NB4 (cell line): ENCODE data around the gene NYAP2.

Experiments
- MAX ChIP-seq: IDR thresholded peaks from 2 replicates; pipeline ENCODE4 v1.6.1; 2011; ENCODE audit warnings: low read depth, low read length
- POLR2A ChIP-seq: IDR thresholded peaks from 2 replicates; pipeline ENCODE4 v1.6.1; 2011; ENCODE audit warnings: mild to moderate bottlenecking; ENCODE audit not compliant: insufficient read length; ENCODE audit errors: extremely low read depth

- no peak for TF ChIP-seq POLR2A
- no peak for TF ChIP-seq MAX
These were observed 103.5 kb downstream of the NYAP2 start for GRCh38 chr2:225502971-225503370.
